Measurements from ENCODE around the gene MTFMT. TPM values are rescaled to one million over a fixed set of nuclear protein-coding genes. Genes with fewer than 3 reads are reported as not detected.

MTFMT gene
- total and polyA plus RNA-seq, 2 donors (not counting 1 experiment from before 2014, with no cell fraction given) = 16.6 to 17.0 TPM

DNA sequence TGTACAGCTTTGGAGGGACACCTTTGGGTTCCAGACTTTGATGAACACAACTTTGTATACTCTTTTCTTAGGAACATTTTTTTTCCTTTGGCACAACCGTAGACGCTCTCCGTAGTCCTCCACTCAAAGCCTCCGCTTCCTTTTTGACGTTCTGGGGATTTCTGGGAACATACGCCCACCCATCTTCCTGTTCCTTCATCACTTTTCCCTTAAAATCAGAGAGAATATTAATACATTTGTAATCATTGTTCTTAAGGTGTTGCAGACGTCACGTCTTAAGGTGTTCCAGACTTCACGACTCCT is 39.3 kb downstream of the MTFMT start:
- no peaks in the 10 kb centered on the region for H3K36me3 ChIP-seq (ENCODE audit: control insufficient read depth, insufficient read depth, low read length)
- H2AFZ ChIP-seq (ENCODE audit: low read length) = peak overlapping the region; percentile 77
- H3K4me3 ChIP-seq (replicated peaks in 1 of 4; ENCODE audit: control extremely low read depth in 1 of 4, insufficient read depth in 1 of 4, low read depth in 3 of 4, low read length in 4 of 4) = peak overlapping the region; percentile 7 to 98 (median 58)
- H3K79me2 ChIP-seq (ENCODE audit: control insufficient read depth, insufficient read depth, low read length) = peaks cover 11% of the 10 kb centered on the region
- H3K27me3 ChIP-seq (ENCODE audit: control insufficient read depth, insufficient read depth, low read length) = no peaks in the 10 kb centered on the region
- H3K9ac ChIP-seq (ENCODE audit: insufficient read depth, low read length) = peak overlapping the region; percentile 0
- H3K4me1 ChIP-seq (ENCODE audit: control insufficient read depth, extremely low read depth, insufficient read depth, low read length) = peaks cover 6% of the 10 kb centered on the region
- DNase-seq (ENCODE audit: low read depth in 2 of 2) = no peak
- TF ChIP-seq EZH2 (IDR thresholded peaks at IDR 0.05; ENCODE audit: low read length, missing control alignments) (no peak), CTCF (conservative IDR thresholded peaks at IDR 0.05 in 1 of 2, IDR thresholded peaks at IDR 0.05 in 1 of 2; ENCODE audit: low read depth in 1 of 2, low read length in 2 of 2) (no peak)
- no peaks in the 10 kb centered on the region for H4K20me1 ChIP-seq (ENCODE audit: control insufficient read depth, extremely low read depth, insufficient read depth, low read length)
- H3K27ac ChIP-seq (ENCODE audit: insufficient read depth, low read length) = peak overlapping the region; percentile 40
- H3K4me2 ChIP-seq (ENCODE audit: extremely low read depth, insufficient read depth, low read length) = peak overlapping the region; percentile 57
- H3K9me3 ChIP-seq (ENCODE audit: control insufficient read depth, insufficient read depth, low read depth, low read length) = no peaks in the 10 kb centered on the region

GRCh38 chr15:64989416-64990167 is 39.8 kb downstream of the MTFMT start, which contains the start of gene SPG21:
TSS of gene SPG21 (minus strand) at chr15:64989914. CDS start at chr15:64983569, 6,345 bp downstream.
- H3K4me1 ChIP-seq (ENCODE audit: control insufficient read depth, extremely low read depth, insufficient read depth, low read length) = peaks cover 6% of the 10 kb centered on the region
- peaks cover 11% of the 10 kb centered on the region for H3K79me2 ChIP-seq (ENCODE audit: control insufficient read depth, insufficient read depth, low read length)
- H2AFZ ChIP-seq (ENCODE audit: low read length) = peak within 1 kb of the TSS; percentile 81
- H3K36me3 ChIP-seq (ENCODE audit: control insufficient read depth, insufficient read depth, low read length) = no peaks in the 10 kb centered on the region
- no peaks in the 10 kb centered on the region for H3K27me3 ChIP-seq (ENCODE audit: control insufficient read depth, insufficient read depth, low read length)
- H3K9me3 ChIP-seq (ENCODE audit: control insufficient read depth, insufficient read depth, low read depth, low read length) = no peaks in the 10 kb centered on the region
- TF ChIP-seq CTCF (conservative IDR thresholded peaks at IDR 0.05 in 1 of 2, IDR thresholded peaks at IDR 0.05 in 1 of 2; ENCODE audit: low read depth in 1 of 2, low read length in 2 of 2) (no peak), EZH2 (IDR thresholded peaks at IDR 0.05; ENCODE audit: low read length, missing control alignments) (no peak)
- H3K27ac ChIP-seq (ENCODE audit: insufficient read depth, low read length) = peak within 1 kb of the TSS; percentile 95
- DNase-seq (ENCODE audit: low read depth in 2 of 2) = peak; percentile 90 to 92
- H3K9ac ChIP-seq (ENCODE audit: insufficient read depth, low read length) = peak within 1 kb of the TSS; percentile 98
- peak within 1 kb of the TSS; percentile 89 to 98 (median 94) for H3K4me3 ChIP-seq (replicated peaks in 1 of 4; ENCODE audit: control extremely low read depth in 1 of 4, insufficient read depth in 1 of 4, low read depth in 3 of 4, low read length in 4 of 4)
- no peaks in the 10 kb centered on the region for H4K20me1 ChIP-seq (ENCODE audit: control insufficient read depth, extremely low read depth, insufficient read depth, low read length)
- peak within 1 kb of the TSS; percentile 83 for H3K4me2 ChIP-seq (ENCODE audit: extremely low read depth, insufficient read depth, low read length)

GRCh38 chr15:64987136-64987535 is 42.3 kb downstream of the MTFMT start:
- no peak overlapping the region for H3K9ac ChIP-seq (ENCODE audit: insufficient read depth, low read length)
- no peaks in the 10 kb centered on the region for H4K20me1 ChIP-seq (ENCODE audit: control insufficient read depth, extremely low read depth, insufficient read depth, low read length)
- no peaks in the 10 kb centered on the region for H3K36me3 ChIP-seq (ENCODE audit: control insufficient read depth, insufficient read depth, low read length)
- H2AFZ ChIP-seq (ENCODE audit: low read length) = no peak overlapping the region
- peaks cover 6% of the 10 kb centered on the region for H3K4me1 ChIP-seq (ENCODE audit: control insufficient read depth, extremely low read depth, insufficient read depth, low read length)
- H3K79me2 ChIP-seq (ENCODE audit: control insufficient read depth, insufficient read depth, low read length) = peaks cover 18% of the 10 kb centered on the region
- H3K27ac ChIP-seq (ENCODE audit: insufficient read depth, low read length) = no peak overlapping the region
- TF ChIP-seq CTCF (conservative IDR thresholded peaks at IDR 0.05 in 1 of 2, IDR thresholded peaks at IDR 0.05 in 1 of 2; ENCODE audit: low read depth in 1 of 2, low read length in 2 of 2) = no peak
- TF ChIP-seq EZH2 (IDR thresholded peaks at IDR 0.05; ENCODE audit: low read length, missing control alignments) = no peak
- no peaks in the 10 kb centered on the region for H3K9me3 ChIP-seq (ENCODE audit: control insufficient read depth, insufficient read depth, low read depth, low read length)
- no peak for DNase-seq (ENCODE audit: low read depth in 2 of 2)
- peak overlapping the region in 2 of 4 experiments; percentile 11 to 15 for H3K4me3 ChIP-seq (replicated peaks in 1 of 4; ENCODE audit: control extremely low read depth in 1 of 4, insufficient read depth in 1 of 4, low read depth in 3 of 4, low read length in 4 of 4)
- H3K27me3 ChIP-seq (ENCODE audit: control insufficient read depth, insufficient read depth, low read length) = no peaks in the 10 kb centered on the region
- no peak overlapping the region for H3K4me2 ChIP-seq (ENCODE audit: extremely low read depth, insufficient read depth, low read length)

Measured in fibroblast of lung (primary cell).